ENCODE measurements around the gene SLC22A3. TPM values are rescaled to one million over a fixed set of nuclear protein-coding genes. Genes with fewer than 3 reads are reported as not detected.
"Not testable (repeated sequence)": the region's sequence is repeated elsewhere in the genome, so short reads cannot be mapped to it uniquely, and the experiment has no call there.

SLC22A3 gene
- total RNA-seq, 1 experiment from 2014 or later: not detected

- Histone ChIP-seq H3K36me3 (ENCODE audit: insufficient read depth, low read length) (no peaks in the 10 kb centered on the region), H3K4me3 (ENCODE audit: low read length) (no peak overlapping the region), H2AFZ (ENCODE audit: low read length) (no peak overlapping the region), H3K4me1 (ENCODE audit: low read length) (no peaks in the 10 kb centered on the region), H3K27me3 (ENCODE audit: low read length) (no peaks in the 10 kb centered on the region), H3K9me2 (replicated peaks; ENCODE audit: insufficient read depth, low read length) (no peaks in the 10 kb centered on the region), H3K4me2 (ENCODE audit: low read depth, low read length, poor library complexity, severe bottlenecking) (no peak overlapping the region), H3K9ac (ENCODE audit: low read length) (no peak overlapping the region), H4K20me1 (ENCODE audit: insufficient read depth, low read depth, low read length) (no peaks in the 10 kb centered on the region), H3K27ac (ENCODE audit: low read length) (no peak overlapping the region), H3K79me2 (ENCODE audit: low read length) (no peaks in the 10 kb centered on the region), H3K9me3 (ENCODE audit: low read length) (no peaks in the 10 kb centered on the region)
- DNase-seq: no peak
Measured at GRCh38 chr6:160368670-160369069, 20.5 kb downstream of the SLC22A3 start.

GRCh38 chr6:160373601-160374000 lies 25.4 kb downstream of the SLC22A3 start:
- not testable (repeated sequence) for H3K4me3 ChIP-seq (ENCODE audit: low read length); H3K9me2 ChIP-seq (replicated peaks; ENCODE audit: insufficient read depth, low read length); H3K4me1 ChIP-seq (ENCODE audit: low read length); H4K20me1 ChIP-seq (ENCODE audit: insufficient read depth, low read depth, low read length); H3K9me3 ChIP-seq (ENCODE audit: low read length); H2AFZ ChIP-seq (ENCODE audit: low read length); H3K27ac ChIP-seq (ENCODE audit: low read length); H3K79me2 ChIP-seq (ENCODE audit: low read length); H3K36me3 ChIP-seq (ENCODE audit: insufficient read depth, low read length); DNase-seq; H3K9ac ChIP-seq (ENCODE audit: low read length); H3K4me2 ChIP-seq (ENCODE audit: low read depth, low read length, poor library complexity, severe bottlenecking); H3K27me3 ChIP-seq (ENCODE audit: low read length)

DNA sequence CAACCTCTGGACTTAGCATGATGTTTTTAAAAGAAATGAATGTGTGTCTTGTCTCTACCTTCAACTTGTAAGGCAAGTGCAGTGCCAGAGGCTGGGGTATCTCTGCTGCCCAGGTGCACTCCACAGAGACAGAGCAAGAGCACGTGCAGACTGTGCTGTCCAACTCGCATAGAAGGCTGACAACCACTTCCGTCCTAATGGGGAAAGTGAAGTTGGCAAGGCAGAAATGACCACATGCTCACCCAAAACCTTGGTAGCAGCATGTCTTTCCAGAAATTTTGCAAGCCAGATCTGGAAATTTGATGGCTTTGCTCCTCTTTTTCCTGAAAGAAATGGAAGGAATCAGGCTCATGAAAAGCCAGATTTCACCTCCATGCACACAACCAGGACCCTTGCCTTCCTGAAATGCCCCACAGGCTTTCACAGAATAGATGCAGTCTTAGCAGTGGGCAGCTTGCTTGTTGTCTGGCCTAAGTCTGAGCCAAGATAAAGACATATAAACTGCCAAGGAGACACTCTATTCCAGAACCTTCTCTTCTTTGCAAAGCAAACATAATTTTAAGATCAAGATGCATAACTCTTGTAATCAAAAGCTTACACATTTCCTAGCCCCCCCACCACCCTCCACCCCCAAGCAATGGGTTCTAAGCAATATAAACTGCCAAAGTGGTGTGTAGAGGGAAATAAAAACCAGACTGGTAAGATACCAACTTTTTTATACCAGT lies 26.8 kb downstream of the SLC22A3 start:
- Histone ChIP-seq H4K20me1 (ENCODE audit: insufficient read depth, low read depth, low read length) (no peaks in the 10 kb centered on the region), H3K4me2 (ENCODE audit: low read depth, low read length, poor library complexity, severe bottlenecking) (no peak overlapping the region), H3K4me3 (ENCODE audit: low read length) (no peak overlapping the region), H3K4me1 (ENCODE audit: low read length) (no peaks in the 10 kb centered on the region), H3K27ac (ENCODE audit: low read length) (no peak overlapping the region), H3K27me3 (ENCODE audit: low read length) (no peaks in the 10 kb centered on the region), H3K79me2 (ENCODE audit: low read length) (no peaks in the 10 kb centered on the region), H3K9me3 (ENCODE audit: low read length) (no peaks in the 10 kb centered on the region), H3K9me2 (replicated peaks; ENCODE audit: insufficient read depth, low read length) (no peaks in the 10 kb centered on the region), H3K9ac (ENCODE audit: low read length) (no peak overlapping the region), H2AFZ (ENCODE audit: low read length) (no peak overlapping the region), H3K36me3 (ENCODE audit: insufficient read depth, low read length) (no peaks in the 10 kb centered on the region)
- no peak for DNase-seq

- H3K4me3 ChIP-seq (ENCODE audit: low read length): no peak overlapping the region
- H3K27me3 ChIP-seq (ENCODE audit: low read length): no peaks in the 10 kb centered on the region
- no peak overlapping the region for H3K9ac ChIP-seq (ENCODE audit: low read length)
- H3K79me2 ChIP-seq (ENCODE audit: low read length): no peaks in the 10 kb centered on the region
- H3K4me1 ChIP-seq (ENCODE audit: low read length): no peaks in the 10 kb centered on the region
- no peak overlapping the region for H3K4me2 ChIP-seq (ENCODE audit: low read depth, low read length, poor library complexity, severe bottlenecking)
- H3K9me2 ChIP-seq (replicated peaks; ENCODE audit: insufficient read depth, low read length): no peaks in the 10 kb centered on the region
- no peaks in the 10 kb centered on the region for H4K20me1 ChIP-seq (ENCODE audit: insufficient read depth, low read depth, low read length)
- no peaks in the 10 kb centered on the region for H3K9me3 ChIP-seq (ENCODE audit: low read length)
- no peaks in the 10 kb centered on the region for H3K36me3 ChIP-seq (ENCODE audit: insufficient read depth, low read length)
- no peak overlapping the region for H2AFZ ChIP-seq (ENCODE audit: low read length)
- H3K27ac ChIP-seq (ENCODE audit: low read length): no peak overlapping the region
- no peak for DNase-seq
Measured at GRCh38 chr6:160375561-160375949, 27.4 kb downstream of the SLC22A3 start.

DNA sequence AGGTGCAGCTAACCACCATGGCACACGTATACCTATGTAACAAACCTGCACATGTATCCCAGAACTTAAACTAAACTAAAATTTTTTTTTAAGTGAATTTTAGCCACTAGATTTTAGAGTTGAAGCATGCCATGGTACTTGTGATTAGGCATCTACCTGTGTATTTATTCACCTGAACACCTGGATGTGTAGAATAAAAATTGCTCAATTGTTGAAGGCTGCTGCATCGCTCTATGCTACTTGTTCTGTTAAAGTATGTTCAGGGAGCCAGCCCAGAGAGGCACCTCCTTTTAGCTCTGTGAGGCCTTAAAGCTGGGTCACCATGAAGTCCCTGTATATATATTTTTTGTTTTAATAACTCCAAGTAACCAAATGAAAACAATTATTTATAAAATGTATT lies 28.3 kb downstream of the SLC22A3 start:
- no peak for DNase-seq

DNA sequence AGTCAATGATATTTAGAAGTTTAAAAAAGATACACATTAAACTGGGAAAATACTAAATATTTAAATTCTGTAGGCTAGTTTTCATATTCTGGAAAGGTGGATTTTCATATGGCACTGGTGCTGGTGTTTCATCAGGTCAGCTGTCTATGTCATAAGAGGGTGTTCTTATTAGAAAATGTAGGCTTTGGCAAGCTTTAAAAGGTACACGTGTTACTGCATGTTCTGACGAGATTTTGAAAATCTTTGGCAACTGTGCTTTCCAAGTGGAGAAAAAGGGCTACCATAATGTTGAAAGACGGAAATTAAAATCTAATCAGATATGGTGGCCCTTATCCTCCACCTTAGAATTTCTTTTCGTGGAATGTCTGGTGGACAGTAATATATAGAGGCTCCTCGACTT lies 30.0 kb downstream of the SLC22A3 start:
- Histone ChIP-seq H4K20me1 (ENCODE audit: insufficient read depth, low read depth, low read length) (no peaks in the 10 kb centered on the region), H3K9ac (ENCODE audit: low read length) (no peak overlapping the region), H3K4me1 (ENCODE audit: low read length) (no peaks in the 10 kb centered on the region), H3K9me2 (replicated peaks; ENCODE audit: insufficient read depth, low read length) (no peaks in the 10 kb centered on the region), H3K79me2 (ENCODE audit: low read length) (no peaks in the 10 kb centered on the region), H3K27me3 (ENCODE audit: low read length) (no peaks in the 10 kb centered on the region), H3K9me3 (ENCODE audit: low read length) (no peaks in the 10 kb centered on the region), H3K4me3 (ENCODE audit: low read length) (no peak overlapping the region), H2AFZ (ENCODE audit: low read length) (no peak overlapping the region), H3K4me2 (ENCODE audit: low read depth, low read length, poor library complexity, severe bottlenecking) (no peak overlapping the region), H3K36me3 (ENCODE audit: insufficient read depth, low read length) (no peaks in the 10 kb centered on the region), H3K27ac (ENCODE audit: low read length) (no peak overlapping the region)
- DNase-seq: no peak

More for the DNA sequence above, 28.3 kb downstream of the SLC22A3 start:
- H3K4me1 ChIP-seq (ENCODE audit: low read length): no peaks in the 10 kb centered on the region
- H3K4me3 ChIP-seq (ENCODE audit: low read length): no peak overlapping the region
- H3K79me2 ChIP-seq (ENCODE audit: low read length): no peaks in the 10 kb centered on the region
- H3K4me2 ChIP-seq (ENCODE audit: low read depth, low read length, poor library complexity, severe bottlenecking): no peak overlapping the region
- no peaks in the 10 kb centered on the region for H3K27me3 ChIP-seq (ENCODE audit: low read length)
- H3K27ac ChIP-seq (ENCODE audit: low read length): no peak overlapping the region
- H2AFZ ChIP-seq (ENCODE audit: low read length): no peak overlapping the region
- H3K9ac ChIP-seq (ENCODE audit: low read length): no peak overlapping the region
- no peaks in the 10 kb centered on the region for H3K9me2 ChIP-seq (replicated peaks; ENCODE audit: insufficient read depth, low read length)
- H3K36me3 ChIP-seq (ENCODE audit: insufficient read depth, low read length): no peaks in the 10 kb centered on the region
- H3K9me3 ChIP-seq (ENCODE audit: low read length): no peaks in the 10 kb centered on the region
- no peaks in the 10 kb centered on the region for H4K20me1 ChIP-seq (ENCODE audit: insufficient read depth, low read depth, low read length)

DNA sequence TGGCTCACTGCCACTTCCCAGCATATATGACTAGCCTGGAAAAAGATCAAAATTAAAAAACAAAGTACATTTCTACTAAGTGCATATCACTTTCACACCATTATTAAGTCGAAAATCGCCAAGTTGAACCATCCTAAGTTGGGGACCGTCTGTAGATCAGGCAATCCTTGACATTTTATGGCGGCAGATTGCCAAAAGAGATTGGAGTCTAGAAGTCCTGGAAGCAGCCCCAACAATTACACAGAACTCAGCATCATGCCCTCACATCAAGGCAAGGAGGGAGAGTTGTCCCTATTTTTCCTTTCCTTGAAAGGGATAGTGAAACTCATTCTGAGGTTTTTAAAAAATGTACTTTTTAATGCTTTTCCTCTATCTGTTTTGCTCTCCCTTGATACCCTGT lies 30.7 kb downstream of the SLC22A3 start:
- no peak overlapping the region for H3K4me3 ChIP-seq (ENCODE audit: low read length)
- H4K20me1 ChIP-seq (ENCODE audit: insufficient read depth, low read depth, low read length): no peaks in the 10 kb centered on the region
- H3K4me2 ChIP-seq (ENCODE audit: low read depth, low read length, poor library complexity, severe bottlenecking): no peak overlapping the region
- no peak overlapping the region for H3K27ac ChIP-seq (ENCODE audit: low read length)
- H2AFZ ChIP-seq (ENCODE audit: low read length): no peak overlapping the region
- no peaks in the 10 kb centered on the region for H3K9me3 ChIP-seq (ENCODE audit: low read length)
- no peak overlapping the region for H3K9ac ChIP-seq (ENCODE audit: low read length)
- DNase-seq: no peak
- H3K9me2 ChIP-seq (replicated peaks; ENCODE audit: insufficient read depth, low read length): no peaks in the 10 kb centered on the region
- no peaks in the 10 kb centered on the region for H3K36me3 ChIP-seq (ENCODE audit: insufficient read depth, low read length)
- no peaks in the 10 kb centered on the region for H3K79me2 ChIP-seq (ENCODE audit: low read length)
- no peaks in the 10 kb centered on the region for H3K4me1 ChIP-seq (ENCODE audit: low read length)
- no peaks in the 10 kb centered on the region for H3K27me3 ChIP-seq (ENCODE audit: low read length)

- Histone ChIP-seq H3K36me3 (ENCODE audit: insufficient read depth, low read length) (no peaks in the 10 kb centered on the region), H3K4me2 (ENCODE audit: low read depth, low read length, poor library complexity, severe bottlenecking) (no peak overlapping the region)
- no peak for DNase-seq
Measured at GRCh38 chr6:160379466-160379865, 31.3 kb downstream of the SLC22A3 start.

More at GRCh38 chr6:160379466-160379865, 31.3 kb downstream of the SLC22A3 start:
- H3K27ac ChIP-seq (ENCODE audit: low read length): no peak overlapping the region
- H2AFZ ChIP-seq (ENCODE audit: low read length): no peak overlapping the region
- H3K4me3 ChIP-seq (ENCODE audit: low read length): no peak overlapping the region
- H3K9ac ChIP-seq (ENCODE audit: low read length): no peak overlapping the region
- no peaks in the 10 kb centered on the region for H3K79me2 ChIP-seq (ENCODE audit: low read length)
- H3K27me3 ChIP-seq (ENCODE audit: low read length): no peaks in the 10 kb centered on the region
- H3K9me2 ChIP-seq (replicated peaks; ENCODE audit: insufficient read depth, low read length): no peaks in the 10 kb centered on the region
- H4K20me1 ChIP-seq (ENCODE audit: insufficient read depth, low read depth, low read length): no peaks in the 10 kb centered on the region
- no peaks in the 10 kb centered on the region for H3K4me1 ChIP-seq (ENCODE audit: low read length)
- no peaks in the 10 kb centered on the region for H3K9me3 ChIP-seq (ENCODE audit: low read length)

Measured in Karpas-422 (cell line).